ENCODE measurements around the gene PON1.

PON1 gene

DNA sequence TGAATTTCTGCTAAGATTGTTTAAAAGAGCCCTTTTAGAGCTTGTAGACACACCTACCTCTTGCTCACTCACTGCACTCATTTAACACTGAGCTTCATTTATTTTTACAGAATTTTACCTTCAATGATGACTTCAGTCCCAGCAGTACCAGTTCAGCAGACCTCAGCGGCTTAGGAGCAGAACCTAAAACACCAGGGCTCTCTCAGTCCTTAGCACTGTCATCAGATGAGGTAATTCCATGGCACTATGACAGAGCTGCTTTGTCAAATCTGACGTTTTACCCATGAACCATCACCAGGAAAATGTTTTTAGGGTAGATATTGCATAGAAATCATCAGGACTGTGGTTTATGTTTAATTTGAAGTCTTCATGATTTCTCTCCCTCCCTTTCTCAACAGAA lies 38.2 kb downstream of the PON1 start:
- Histone ChIP-seq H3K9ac (ENCODE audit: low read length) (no peak overlapping the region), H3K4me1 (ENCODE audit: insufficient read depth, low read length) (no peaks in the 10 kb centered on the region), H3K36me3 (ENCODE audit: insufficient read depth, low read length) (peaks cover 16% of the 10 kb centered on the region), H3K27ac (ENCODE audit: low read depth, low read length) (no peak overlapping the region), H3K4me3 (ENCODE audit: low read depth in 1 of 2, low read length in 2 of 2) (no peak overlapping the region), H3K9me3 (ENCODE audit: low read length) (no peaks in the 10 kb centered on the region), H3K27me3 (ENCODE audit: control insufficient read depth in 1 of 2, insufficient read depth in 2 of 2, low read length in 2 of 2) (no peaks in the 10 kb centered on the region)

DNA sequence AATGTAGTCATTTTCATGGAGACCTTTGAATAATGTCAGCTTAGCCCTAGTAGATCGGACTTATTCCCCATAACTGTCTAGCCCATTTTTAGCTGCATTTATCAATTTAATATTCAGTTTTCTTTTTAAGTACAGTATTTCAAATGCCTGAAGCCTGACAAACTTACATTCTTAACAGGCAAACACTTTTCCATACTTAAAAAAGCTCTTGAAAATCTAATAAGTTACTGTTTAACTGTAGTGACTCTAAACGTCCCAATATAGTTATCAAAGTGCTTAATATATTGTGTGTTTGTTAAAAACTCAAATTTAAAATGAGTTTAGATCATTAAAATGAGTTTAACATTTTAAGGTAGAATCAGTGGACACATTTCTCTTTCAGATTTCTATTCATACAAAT lies 44.9 kb downstream of the PON1 start:
- H3K9me3 ChIP-seq (ENCODE audit: low read length): no peaks in the 10 kb centered on the region
- no peaks in the 10 kb centered on the region for H3K27me3 ChIP-seq (ENCODE audit: control insufficient read depth in 1 of 2, insufficient read depth in 2 of 2, low read length in 2 of 2)
- no peaks in the 10 kb centered on the region for H3K4me1 ChIP-seq (ENCODE audit: insufficient read depth, low read length)

DNA sequence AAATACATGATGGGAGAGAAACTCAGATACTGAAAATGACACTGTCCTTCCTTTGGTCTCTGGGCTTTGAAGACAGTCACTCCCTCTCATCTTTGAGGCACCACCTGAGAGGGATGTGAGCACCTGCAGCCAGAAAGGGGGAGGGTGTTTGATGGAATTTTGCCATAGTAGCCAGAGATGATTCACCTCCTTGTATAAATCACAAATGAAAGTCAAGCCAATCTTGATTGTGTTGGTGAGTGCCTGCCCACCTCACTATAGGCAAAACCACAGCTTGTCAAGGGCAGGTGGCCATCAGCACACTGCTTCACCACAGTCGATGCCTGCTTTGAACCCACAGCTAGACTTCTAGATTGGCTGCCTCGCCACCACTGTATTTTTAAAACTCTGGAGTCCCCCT lies 48.2 kb downstream of the PON1 start:
- no peak overlapping the region for H3K27ac ChIP-seq (ENCODE audit: low read depth, low read length)
- H3K36me3 ChIP-seq (ENCODE audit: insufficient read depth, low read length): peaks cover 4% of the 10 kb centered on the region
- H3K9ac ChIP-seq (ENCODE audit: low read length): no peak overlapping the region
- no peak overlapping the region for H3K4me3 ChIP-seq (ENCODE audit: low read depth in 1 of 2, low read length in 2 of 2)
- H3K4me1 ChIP-seq (ENCODE audit: insufficient read depth, low read length): no peaks in the 10 kb centered on the region
- no peaks in the 10 kb centered on the region for H3K27me3 ChIP-seq (ENCODE audit: control insufficient read depth in 1 of 2, insufficient read depth in 2 of 2, low read length in 2 of 2)
- no peaks in the 10 kb centered on the region for H3K9me3 ChIP-seq (ENCODE audit: low read length)

More for the DNA sequence above, 44.9 kb downstream of the PON1 start:
- H3K27ac ChIP-seq (ENCODE audit: low read depth, low read length): no peak overlapping the region
- H3K4me3 ChIP-seq (ENCODE audit: low read depth in 1 of 2, low read length in 2 of 2): no peak overlapping the region
- peaks cover 8% of the 10 kb centered on the region for H3K36me3 ChIP-seq (ENCODE audit: insufficient read depth, low read length)
- H3K9ac ChIP-seq (ENCODE audit: low read length): no peak overlapping the region

DNA sequence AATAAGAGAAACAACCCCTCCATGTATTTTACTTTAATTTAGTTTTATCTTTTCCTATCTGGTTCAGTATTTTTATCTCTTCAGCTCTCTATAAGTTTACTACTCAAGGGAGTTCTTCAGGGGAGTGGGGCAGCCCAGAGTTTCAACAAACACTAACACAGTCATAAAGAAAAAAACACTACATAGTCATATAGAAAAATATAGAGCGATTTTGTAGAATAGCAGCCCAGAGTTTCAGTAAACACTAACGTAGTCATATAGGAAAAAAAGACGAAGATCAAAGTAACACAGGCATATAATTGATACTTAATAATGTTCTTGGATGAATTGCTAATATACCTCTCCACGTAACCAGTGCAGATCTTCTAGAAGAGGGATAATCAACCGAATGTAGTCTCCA lies 54.7 kb downstream of the PON1 start:
- Histone ChIP-seq H3K27ac (ENCODE audit: low read depth, low read length) (no peak overlapping the region), H3K9me3 (ENCODE audit: low read length) (no peaks in the 10 kb centered on the region)

DNA sequence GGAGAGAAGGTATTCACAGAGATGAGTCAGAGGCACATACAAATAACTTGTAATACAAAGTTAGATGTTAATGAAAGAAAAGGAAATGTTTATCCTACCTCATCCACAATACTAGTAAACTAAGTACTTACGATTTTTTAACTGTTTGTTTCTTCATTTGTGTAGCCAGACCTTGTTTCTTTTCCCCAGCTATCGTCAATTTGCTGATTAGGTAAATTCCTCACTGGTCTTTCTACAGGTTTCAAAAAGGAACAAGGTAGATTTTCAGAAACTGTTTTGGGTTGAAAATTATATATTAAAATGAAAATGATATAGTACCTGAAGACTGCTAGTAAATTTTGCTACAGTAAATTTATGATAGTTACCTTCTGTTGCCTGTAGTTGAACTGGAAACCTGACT lies 56.6 kb downstream of the PON1 start:
- Histone ChIP-seq H3K27me3 (ENCODE audit: control insufficient read depth in 1 of 2, insufficient read depth in 2 of 2, low read length in 2 of 2) (no peaks in the 10 kb centered on the region), H3K9ac (ENCODE audit: low read length) (no peak overlapping the region), H3K9me3 (ENCODE audit: low read length) (no peaks in the 10 kb centered on the region), H3K36me3 (ENCODE audit: insufficient read depth, low read length) (peaks cover 7% of the 10 kb centered on the region), H3K4me1 (ENCODE audit: insufficient read depth, low read length) (no peaks in the 10 kb centered on the region), H3K27ac (ENCODE audit: low read depth, low read length) (no peak overlapping the region), H3K4me3 (ENCODE audit: low read depth in 1 of 2, low read length in 2 of 2) (no peak overlapping the region)

More for the DNA sequence above, 54.7 kb downstream of the PON1 start:
- H3K4me1 ChIP-seq (ENCODE audit: insufficient read depth, low read length): no peaks in the 10 kb centered on the region
- no peak overlapping the region for H3K9ac ChIP-seq (ENCODE audit: low read length)
- peaks cover 7% of the 10 kb centered on the region for H3K36me3 ChIP-seq (ENCODE audit: insufficient read depth, low read length)
- H3K27me3 ChIP-seq (ENCODE audit: control insufficient read depth in 1 of 2, insufficient read depth in 2 of 2, low read length in 2 of 2): no peaks in the 10 kb centered on the region
- H3K4me3 ChIP-seq (ENCODE audit: low read depth in 1 of 2, low read length in 2 of 2): no peak overlapping the region

DNA sequence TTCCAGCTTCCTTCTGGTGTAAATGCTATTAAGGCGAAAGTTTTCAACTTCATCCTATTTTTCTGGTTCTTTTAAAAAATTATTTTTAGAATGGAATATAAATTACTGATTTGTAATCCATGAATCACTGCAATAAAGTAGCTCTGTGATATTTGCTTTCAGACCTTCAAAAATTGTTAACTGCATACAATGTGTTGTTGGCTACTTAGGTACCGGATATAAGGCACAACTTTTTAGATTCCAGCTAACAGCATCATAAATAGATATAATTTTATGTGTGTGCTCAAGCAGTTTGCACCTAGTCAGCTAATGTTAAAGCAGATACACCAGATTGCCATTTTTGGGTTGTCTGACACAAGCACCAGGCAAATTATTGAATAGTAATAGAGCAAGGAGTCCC lies 58.7 kb downstream of the PON1 start:
- H3K9me3 ChIP-seq (ENCODE audit: low read length): no peaks in the 10 kb centered on the region
- H3K27me3 ChIP-seq (ENCODE audit: control insufficient read depth in 1 of 2, insufficient read depth in 2 of 2, low read length in 2 of 2): no peaks in the 10 kb centered on the region
- H3K9ac ChIP-seq (ENCODE audit: low read length): no peak overlapping the region
- no peaks in the 10 kb centered on the region for H3K36me3 ChIP-seq (ENCODE audit: insufficient read depth, low read length)
- H3K27ac ChIP-seq (ENCODE audit: low read depth, low read length): no peak overlapping the region
- no peaks in the 10 kb centered on the region for H3K4me1 ChIP-seq (ENCODE audit: insufficient read depth, low read length)
- no peak overlapping the region for H3K4me3 ChIP-seq (ENCODE audit: low read depth in 1 of 2, low read length in 2 of 2)

DNA sequence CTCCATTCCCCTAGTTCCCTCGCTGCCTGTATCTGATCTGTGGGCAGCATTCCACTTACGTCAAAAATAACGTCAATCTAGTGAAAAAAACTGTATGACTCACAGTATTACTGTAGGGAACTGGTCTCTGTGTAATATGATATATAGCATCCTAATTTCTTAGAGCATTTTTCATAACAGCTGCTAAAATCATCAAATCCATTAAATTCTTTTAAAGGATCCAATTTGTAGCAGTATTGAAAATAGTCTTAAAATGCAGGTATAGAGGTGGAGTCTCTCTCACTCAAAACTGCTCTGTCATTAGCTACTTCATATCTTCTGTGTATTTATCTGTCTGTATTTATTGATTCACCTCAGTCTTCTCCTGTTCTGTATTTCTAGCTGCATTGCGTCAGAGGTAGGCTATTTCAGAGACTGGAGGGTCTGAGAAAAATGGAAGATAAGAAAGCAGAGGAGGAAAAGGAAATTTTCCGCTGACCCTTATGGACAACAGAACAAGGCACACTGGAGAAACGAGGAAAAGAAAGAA lies 59.9 kb downstream of the PON1 start:
- no peaks in the 10 kb centered on the region for H3K9me3 ChIP-seq (ENCODE audit: low read length)
- H3K4me1 ChIP-seq (ENCODE audit: insufficient read depth, low read length): no peaks in the 10 kb centered on the region
- no peak overlapping the region for H3K4me3 ChIP-seq (ENCODE audit: low read depth in 1 of 2, low read length in 2 of 2)
- H3K36me3 ChIP-seq (ENCODE audit: insufficient read depth, low read length): no peaks in the 10 kb centered on the region
- no peaks in the 10 kb centered on the region for H3K27me3 ChIP-seq (ENCODE audit: control insufficient read depth in 1 of 2, insufficient read depth in 2 of 2, low read length in 2 of 2)
- no peak overlapping the region for H3K27ac ChIP-seq (ENCODE audit: low read depth, low read length)
- no peak overlapping the region for H3K9ac ChIP-seq (ENCODE audit: low read length)

DNA sequence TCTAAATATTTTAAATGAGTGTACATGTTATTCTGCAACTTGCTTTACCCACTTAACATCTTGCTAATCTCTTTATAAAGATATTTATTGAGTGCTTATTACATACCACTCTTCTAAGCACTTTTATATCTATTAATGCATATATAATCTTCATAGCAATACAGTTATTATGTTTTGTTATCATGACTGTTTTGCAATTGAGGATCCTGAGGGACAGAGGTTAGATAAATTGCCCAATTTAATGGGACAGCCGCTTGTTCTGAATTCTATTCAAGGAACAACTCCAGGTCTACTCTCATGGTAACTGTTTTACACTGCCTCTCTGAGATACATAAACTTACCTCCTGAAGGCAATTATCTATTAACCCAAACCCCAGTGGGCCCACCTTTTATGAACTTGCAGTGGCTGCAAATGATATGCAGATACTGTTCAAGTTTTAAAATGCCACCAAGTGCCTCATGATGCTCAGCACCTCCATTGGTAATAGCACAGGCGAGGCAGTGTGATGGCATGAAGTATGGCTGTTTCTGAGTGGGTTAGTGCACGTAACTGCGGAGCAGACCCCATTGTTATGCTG lies 60.5 kb downstream of the PON1 start:
- no peak overlapping the region for H3K4me3 ChIP-seq (ENCODE audit: low read depth in 1 of 2, low read length in 2 of 2)
- no peak overlapping the region for H3K27ac ChIP-seq (ENCODE audit: low read depth, low read length)
- H3K36me3 ChIP-seq (ENCODE audit: insufficient read depth, low read length): no peaks in the 10 kb centered on the region

DNA sequence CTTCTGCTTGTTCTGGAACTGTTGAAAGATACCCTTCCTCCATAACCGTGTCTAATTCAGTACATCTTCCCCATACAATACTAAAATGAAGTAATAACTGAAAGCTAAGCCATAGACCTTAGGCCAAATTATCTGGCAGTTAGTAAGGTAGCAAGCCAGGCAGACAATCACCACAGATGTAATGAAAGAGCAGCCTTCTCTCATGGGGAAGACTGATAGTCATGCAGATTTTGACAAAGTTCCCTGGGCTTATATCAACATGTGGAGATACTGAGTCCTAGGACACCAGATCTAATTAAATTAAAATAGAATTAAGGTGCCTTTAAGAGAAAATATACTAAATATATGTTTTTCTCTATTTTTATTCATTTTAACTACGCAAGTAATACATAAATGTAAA lies 61.5 kb downstream of the PON1 start:
- H3K4me1 ChIP-seq (ENCODE audit: insufficient read depth, low read length): no peaks in the 10 kb centered on the region
- no peaks in the 10 kb centered on the region for H3K27me3 ChIP-seq (ENCODE audit: control insufficient read depth in 1 of 2, insufficient read depth in 2 of 2, low read length in 2 of 2)
- no peak overlapping the region for H3K4me3 ChIP-seq (ENCODE audit: low read depth in 1 of 2, low read length in 2 of 2)
- no peak overlapping the region for H3K9ac ChIP-seq (ENCODE audit: low read length)
- H3K9me3 ChIP-seq (ENCODE audit: low read length): no peaks in the 10 kb centered on the region
- no peaks in the 10 kb centered on the region for H3K36me3 ChIP-seq (ENCODE audit: insufficient read depth, low read length)
- no peak overlapping the region for H3K27ac ChIP-seq (ENCODE audit: low read depth, low read length)

More for the DNA sequence above, 60.5 kb downstream of the PON1 start:
- H3K9me3 ChIP-seq (ENCODE audit: low read length): no peaks in the 10 kb centered on the region
- no peaks in the 10 kb centered on the region for H3K27me3 ChIP-seq (ENCODE audit: control insufficient read depth in 1 of 2, insufficient read depth in 2 of 2, low read length in 2 of 2)
- no peaks in the 10 kb centered on the region for H3K4me1 ChIP-seq (ENCODE audit: insufficient read depth, low read length)
- H3K9ac ChIP-seq (ENCODE audit: low read length): no peak overlapping the region

DNA sequence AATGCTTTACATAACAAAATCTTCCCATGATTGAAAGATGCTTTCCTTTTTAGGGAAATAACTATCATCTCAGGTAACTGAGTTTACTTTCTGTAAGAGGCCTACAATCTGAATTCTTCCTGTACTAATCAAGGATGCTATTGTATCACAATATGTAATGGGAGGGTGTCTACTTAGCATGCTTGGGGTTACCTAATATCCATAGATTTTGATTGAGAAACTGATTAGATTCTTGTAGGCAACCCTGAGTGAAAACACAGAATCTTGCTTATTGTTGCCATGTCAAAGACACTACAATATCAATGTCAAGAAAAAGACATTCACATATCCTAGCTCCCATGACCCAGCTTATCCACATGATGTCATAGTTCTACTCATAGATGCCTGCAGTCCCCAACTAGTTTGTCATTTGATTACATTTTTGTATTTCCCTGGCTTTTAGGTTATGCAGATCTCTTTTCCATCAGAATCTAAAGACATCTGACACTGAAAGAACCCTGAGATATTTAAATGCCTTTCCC lies 62.4 kb downstream of the PON1 start:
- no peak overlapping the region for H3K9ac ChIP-seq (ENCODE audit: low read length)
- H3K4me3 ChIP-seq (ENCODE audit: low read depth in 1 of 2, low read length in 2 of 2): no peak overlapping the region
- no peaks in the 10 kb centered on the region for H3K27me3 ChIP-seq (ENCODE audit: control insufficient read depth in 1 of 2, insufficient read depth in 2 of 2, low read length in 2 of 2)
- H3K4me1 ChIP-seq (ENCODE audit: insufficient read depth, low read length): no peaks in the 10 kb centered on the region
- no peaks in the 10 kb centered on the region for H3K9me3 ChIP-seq (ENCODE audit: low read length)
- H3K27ac ChIP-seq (ENCODE audit: low read depth, low read length): no peak overlapping the region
- no peaks in the 10 kb centered on the region for H3K36me3 ChIP-seq (ENCODE audit: insufficient read depth, low read length)

DNA sequence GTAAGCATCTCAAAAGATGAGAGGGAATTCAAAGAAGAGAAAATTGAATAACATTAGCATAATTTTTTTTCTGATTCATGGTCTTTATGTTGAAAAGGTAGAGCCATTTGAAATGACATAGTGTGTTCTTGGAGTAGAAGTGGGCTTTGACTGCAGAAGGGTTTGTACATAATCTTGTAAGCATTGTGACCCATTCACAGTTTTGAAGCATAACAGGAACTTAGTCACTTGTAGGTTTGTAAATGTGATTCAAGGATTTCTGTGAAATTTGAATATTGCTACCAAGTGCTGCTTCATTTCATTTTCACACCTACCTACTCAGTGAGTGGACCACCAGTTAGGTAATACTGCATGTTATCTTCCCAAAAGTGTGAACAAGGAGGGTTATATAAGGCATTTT lies 68.6 kb downstream of the PON1 start:
- Histone ChIP-seq H3K9me3 (ENCODE audit: low read length) (no peaks in the 10 kb centered on the region), H3K4me3 (ENCODE audit: low read depth in 1 of 2, low read length in 2 of 2) (no peak overlapping the region), H3K9ac (ENCODE audit: low read length) (no peak overlapping the region), H3K4me1 (ENCODE audit: insufficient read depth, low read length) (no peaks in the 10 kb centered on the region), H3K27ac (ENCODE audit: low read depth, low read length) (no peak overlapping the region), H3K36me3 (ENCODE audit: insufficient read depth, low read length) (peaks cover 6% of the 10 kb centered on the region), H3K27me3 (ENCODE audit: control insufficient read depth in 1 of 2, insufficient read depth in 2 of 2, low read length in 2 of 2) (no peaks in the 10 kb centered on the region)

DNA sequence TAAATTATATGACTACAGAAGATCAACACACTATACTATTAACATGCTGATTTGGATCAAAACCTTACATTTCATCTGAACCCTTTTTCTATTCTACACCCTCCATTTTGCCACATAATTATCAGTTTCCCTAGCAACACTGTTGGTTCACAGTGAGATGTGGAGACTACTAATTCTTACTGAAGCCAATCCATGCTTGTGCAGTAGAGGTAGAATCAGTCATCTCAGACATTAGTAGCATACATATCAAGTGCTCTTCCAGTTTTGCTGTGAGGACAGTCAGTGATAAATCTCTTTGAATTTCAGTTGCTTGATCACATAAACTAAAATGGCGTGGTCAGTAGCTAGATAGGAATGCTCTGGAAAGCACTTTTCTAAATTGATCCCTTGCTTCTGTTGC lies 70.3 kb downstream of the PON1 start:
- Histone ChIP-seq H3K9me3 (ENCODE audit: low read length) (no peaks in the 10 kb centered on the region), H3K27me3 (ENCODE audit: control insufficient read depth in 1 of 2, insufficient read depth in 2 of 2, low read length in 2 of 2) (no peaks in the 10 kb centered on the region), H3K9ac (ENCODE audit: low read length) (no peak overlapping the region), H3K36me3 (ENCODE audit: insufficient read depth, low read length) (peaks cover 6% of the 10 kb centered on the region), H3K27ac (ENCODE audit: low read depth, low read length) (no peak overlapping the region), H3K4me1 (ENCODE audit: insufficient read depth, low read length) (no peaks in the 10 kb centered on the region), H3K4me3 (ENCODE audit: low read depth in 1 of 2, low read length in 2 of 2) (no peak overlapping the region)
